Heart left ventricle (tissue), 16 donors: ENCODE results near the gene CRYL1. TPM values are rescaled to one million over a fixed set of nuclear protein-coding genes. Genes with fewer than 3 reads are reported as not detected.

ENCODE experiments used
- ATAC-seq, 4 donors: fragments of 200-7000 bp; cut with Tn5 transposase; one replicate each; pipeline ENCODE4 v1.9.1; 2020 to 2022; ENCODE audit warnings: moderate library complexity in 4 of 4, mild to moderate bottlenecking in 3 of 4, moderate number of reproducible peaks in 1 of 4
- DNase-seq, 5 donors: peaks; one replicate each; pipeline ENCODE4 v3.0.0-alpha.2; 2020
- H3K27ac ChIP-seq, 12 donors: fragments of 200-600 bp; sonication (generic) in 4 of 12; one replicate each; pipeline versions ENCODE4 v1.5.0 to v1.8.0; 2016 to 2022; ENCODE audit warnings: mild to moderate bottlenecking in 2 of 12
- H3K27me3 ChIP-seq, 9 donors: fragments of 200-600 bp; sonication (generic) in 2 of 9; one replicate each; pipeline versions ENCODE4 v1.5.1 to v1.8.0; 2016 to 2022; ENCODE audit warnings: mild to moderate bottlenecking in 3 of 9
- H3K36me3 ChIP-seq, 9 donors: fragments of 200-600 bp; sonication (generic) in 2 of 9; one replicate each; pipeline versions ENCODE4 v1.5.0 to v1.8.0; 2018 to 2022; ENCODE audit warnings: mild to moderate bottlenecking in 2 of 9
- H3K4me1 ChIP-seq, 12 donors: fragments of 200-600 bp; sonication (generic) in 4 of 12; one replicate each; pipeline versions ENCODE4 v1.5.0 to v1.8.0; 2016 to 2022; ENCODE audit warnings: mild to moderate bottlenecking in 3 of 12
- H3K4me3 ChIP-seq, 12 donors: fragments of 200-600 bp; sonication (generic) in 4 of 12; one replicate each; pipeline versions ENCODE4 v1.5.0 to v1.8.0; 2017 to 2022; ENCODE audit warnings: mild to moderate bottlenecking in 9 of 12, moderate library complexity in 4 of 12
- H3K9me3 ChIP-seq, 12 donors: fragments of 200-600 bp; sonication (generic) in 4 of 12; one replicate each; pipeline versions ENCODE4 v1.5.0 to v1.8.0; 2016 to 2022; ENCODE audit warnings: mild to moderate bottlenecking in 1 of 12
- CTCF ChIP-seq, 12 donors: fragments of 200-600 bp; sonication (generic) in 4 of 12; IDR thresholded peaks; one replicate each; pipeline versions ENCODE4 v1.5.0 to v1.8.0; 2018 to 2022; ENCODE audit warnings: antibody characterized with exemption in 12 of 12, mild to moderate bottlenecking in 5 of 12
- POLR2A ChIP-seq, 2 donors: fragments of 450-650 bp; IDR thresholded peaks; one replicate each; pipeline ENCODE4 v1.6.1; 2017; ENCODE audit warnings: antibody characterized with exemption in 2 of 2, mild to moderate bottlenecking in 2 of 2, moderate library complexity in 2 of 2
- WGBS, 4 donors: extraction: QIAGEN DNeasy Blood & Tissue Kit in 2 of 4; methylation state at CpG; one replicate each; pipeline versions ENCODE4 v1.1.5 to v1.1.7; 2013 to 2018; 5-methylcytosine and 5-hydroxymethylcytosine counted together
- intact Hi-C, 10 donors: fragments of 100-400 bp; cut with DNase I; formaldehyde crosslinking; loops; one replicate each; pipeline versions ENCODE4 v1.11.1 to v1.14.2; 2022
- microRNA-seq, 4 donors: library from miRNA; unstranded; fragments of <30 nt; microRNA quantifications; one replicate each; pipeline versions ENCODE4 to v1.2.0, GENCODE V29; 2017 to 2020
- polyA plus RNA-seq, 2 donors: library from polyadenylated mRNA; stranded (reverse); fragments of 200-250 nt; gene quantifications; one replicate each; pipeline ENCODE4 v1.2.3, GENCODE V29; 2013
- total RNA-seq, 9 donors: library from RNA; depleted of rRNA in 2 of 9; stranded (reverse); fragments of >200 nt in 2 of 9; fragmentation: NEBNext Ultra II Directional in 3 of 9; extraction: Animal tissue kit (Norgen Biotek cat#: 25700) in 3 of 9; gene quantifications; one replicate each; pipeline versions ENCODE4 v1.1.0 to v1.2.4, GENCODE V29; 2016 to 2023
- donor health status: ischemic (EF 13 %, LVEDD 7.1; RV severe dilation, severe dysfunction).
- donor health status: healthy with polysubstance abuse.
- donor health status: DM: no; HTN: yes; CAD: no.
- donor health status: DM: no; HTN: no; CAD: no.
- donor health status: ischemic (EF 25% LVEDD 6.9; RV normal size, moderate dysfunction).
- donor health status: ischemic (EF 25% LVEDD 5.7; RV mildly dilated, moderate dysfunction).
- donor health status: healthy.
- donor health status: DM: yes; HTN: yes; CAD: no.
- donor health status: ischemic (EF 35%, LVEDD 5.7; RV mildly dilated, moderate dysfunction).
- donor health status: nonischemic (EF 11% LVEDD 7.7; RV severe dilation, severe dysfunction).
- donor health status: DM: yes; HTN: yes; CAD: no.
- donor health status: PGD.
- donor health status: ischemic (EF 29% LVEDD 5.4; RV normal size, mild dysfunction).
- donor health status: nonischemic (EF 23%, LVEDD 6.1; RV moderate dilation, normal function).

Gene CRYL1
- total and polyA plus RNA-seq, 11 donors: 10.7 to 36.5 (median 20.9) TPM

GRCh38 chr13:20356444-20356843 is 169.2 kb downstream of the CRYL1 start:
- WGBS, 4 donors: 18 to 47% (median 34%) methylated on average over 7 of the region's 7 CpGs
- Histone ChIP-seq H3K9me3 (no peaks in the 10 kb centered on the region), H3K27me3 (no peaks in the 10 kb centered on the region), H3K36me3 (no peaks in the 10 kb centered on the region), H3K4me1 (no peaks in the 10 kb centered on the region), H3K4me3 (no peak overlapping the region), H3K27ac (no peak overlapping the region)
- intact Hi-C loops: no loop called here
- TF ChIP-seq POLR2A (IDR thresholded peaks at IDR 0.05) (no peak), CTCF (IDR thresholded peaks at IDR 0.05) (no peak)
- ATAC-seq: no peak
- DNase-seq: peak in 1 of 5 donors; percentile 43

GRCh38 chr13:20354722-20355121 is 170.9 kb downstream of the CRYL1 start:
- H3K27ac ChIP-seq: no peak overlapping the region
- intact Hi-C loops: no loop called here
- no peak for DNase-seq
- 92 to 97% (median 94%) methylated on average over 3 of the region's 3 CpGs for WGBS, 4 donors
- H3K27me3 ChIP-seq: no peaks in the 10 kb centered on the region
- no peaks in the 10 kb centered on the region for H3K4me1 ChIP-seq
- ATAC-seq: no peak
- no peak for TF ChIP-seq POLR2A (IDR thresholded peaks at IDR 0.05)
- no peak for TF ChIP-seq CTCF (IDR thresholded peaks at IDR 0.05)
- no peaks in the 10 kb centered on the region for H3K36me3 ChIP-seq
- no peak overlapping the region for H3K4me3 ChIP-seq
- H3K9me3 ChIP-seq: no peaks in the 10 kb centered on the region

GRCh38 chr13:20353973-20354372 is 171.7 kb downstream of the CRYL1 start:
- Histone ChIP-seq H3K27me3 (no peaks in the 10 kb centered on the region), H3K9me3 (no peaks in the 10 kb centered on the region), H3K27ac (no peak overlapping the region), H3K4me1 (no peaks in the 10 kb centered on the region), H3K36me3 (no peaks in the 10 kb centered on the region), H3K4me3 (no peak overlapping the region)
- TF ChIP-seq POLR2A (IDR thresholded peaks at IDR 0.05) (no peak), CTCF (IDR thresholded peaks at IDR 0.05) (no peak)
- no peak for DNase-seq
- 94 to 96% (median 94%) methylated on average over 2 of the region's 2 CpGs for WGBS, 4 donors
- intact Hi-C loops: no loop called here
- no peak for ATAC-seq

Small RNAs within 50 kb of the gene (microRNA-seq; reads per million reads assigned to microRNA genes)
- 0 reads per million in 4 donors for gene MIR4499

Other genes starting within 250 kb of the CRYL1 start
- gene IFT88, start 41.3 kb upstream of the CRYL1 start, total RNA-seq: 10 to 100 TPM in 2 of 9 donors, 1 to 10 TPM in 7; 6.9 to 11.4 (median 8.5) TPM
- 1 to 10 TPM; 3.4 to 8.2 TPM for gene IFT88, start 41.3 kb upstream of the CRYL1 start, polyA plus RNA-seq
- 1 to 10 TPM in 4 of 9 donors, under 1 TPM in 5; 0.48 to 1.6 (median 0.95) TPM for gene IL17D, start 177.8 kb upstream of the CRYL1 start, total RNA-seq
- under 1 TPM; 0.30 to 0.44 TPM for gene IL17D, start 177.8 kb upstream of the CRYL1 start, polyA plus RNA-seq
- 10 to 100 TPM in 2 of 9 donors, 1 to 10 TPM in 7; 4.5 to 10.2 (median 8.3) TPM for gene EEF1AKMT1, start 248.1 kb upstream of the CRYL1 start, total RNA-seq
- 1 to 10 TPM; 8.8 to 8.9 TPM for gene EEF1AKMT1, start 248.1 kb upstream of the CRYL1 start, polyA plus RNA-seq